Measurements from ENCODE around the gene ZSCAN9.

ZSCAN9 gene

DNA sequence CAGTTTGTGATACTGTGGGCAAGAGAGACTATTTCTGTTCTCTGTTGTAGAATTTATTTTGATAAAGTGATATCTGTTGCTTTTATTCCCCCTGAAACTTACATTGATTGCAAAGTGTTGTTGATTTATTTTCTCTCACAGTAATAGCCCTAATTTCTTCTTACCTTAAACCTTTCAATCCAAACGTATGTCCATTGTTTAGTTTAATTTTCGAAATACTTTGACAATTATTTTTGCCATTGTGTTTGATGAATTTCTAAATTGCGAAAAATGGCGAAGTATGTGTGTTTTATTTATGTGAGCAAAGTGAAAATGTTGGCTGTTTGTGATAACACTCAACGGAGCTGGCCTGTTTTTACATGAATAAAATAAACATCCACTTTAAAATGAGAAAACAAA, 41.5 kb downstream of the ZSCAN9 start:
- in situ Hi-C loops (cut with HindIII; ENCODE audit: low pct_ligation_motif_present, low sequenced_read_pairs), result no loop called here

DNA sequence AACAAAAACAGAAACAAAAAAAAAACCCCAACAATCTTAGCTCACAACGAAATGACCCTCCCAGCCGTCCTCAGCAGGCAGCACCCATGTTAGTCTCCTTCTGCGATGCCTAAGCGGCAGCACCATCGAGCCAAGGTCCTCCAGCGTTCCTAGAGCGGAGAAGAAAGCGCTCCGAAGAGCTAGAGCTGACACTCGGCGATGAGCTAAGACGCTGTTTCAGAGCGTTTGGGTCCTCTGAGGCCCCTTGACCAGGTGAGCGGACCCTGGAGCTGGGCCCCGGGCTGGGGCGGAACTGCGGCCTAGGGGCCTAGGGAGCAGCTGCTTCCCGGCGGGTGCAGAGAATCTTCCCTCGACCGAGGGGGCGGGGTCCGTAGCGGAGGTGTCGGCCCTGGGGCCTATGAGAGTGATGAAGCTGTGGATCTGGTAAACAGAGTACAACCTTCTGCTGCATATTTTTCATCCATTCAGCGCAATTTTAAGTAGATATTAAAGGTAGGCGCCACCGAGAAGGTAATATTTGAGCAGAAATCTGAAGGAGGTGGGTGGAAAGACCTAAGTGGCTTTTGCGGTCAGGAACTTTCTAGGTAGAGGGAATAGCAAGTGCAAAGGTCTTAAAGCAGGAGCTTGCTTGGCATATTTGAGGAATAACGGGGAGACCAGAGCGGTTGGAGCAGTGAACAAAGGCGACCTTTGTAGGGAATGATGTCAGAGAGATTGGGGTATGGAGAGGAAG, 42.1 kb downstream of the ZSCAN9 start, which contains the start of gene ZSCAN26:
Gene ZSCAN26, plus strand, starts transcription at position 182 of the 733 bp plus-strand sequence. CDS start 4,777 bp downstream, outside the sequence.
- in situ Hi-C loops (cut with HindIII; ENCODE audit: low pct_ligation_motif_present, low sequenced_read_pairs), result no loop called here
- no peaks in the 10 kb centered on the region for H3K27me3 ChIP-seq (replicated peaks)

More for the DNA sequence above, 41.5 kb downstream of the ZSCAN9 start:
- H3K27me3 ChIP-seq (replicated peaks), result no peaks in the 10 kb centered on the region
- H3K4me3 ChIP-seq (ENCODE audit: low read depth, low read length), result peak overlapping the region; percentile 89
- no peak overlapping the region for H3K27ac ChIP-seq
- no peaks in the 10 kb centered on the region for H3K36me3 ChIP-seq (replicated peaks)
- no peak for DNase-seq
- TF ChIP-seq, protein P1, sequence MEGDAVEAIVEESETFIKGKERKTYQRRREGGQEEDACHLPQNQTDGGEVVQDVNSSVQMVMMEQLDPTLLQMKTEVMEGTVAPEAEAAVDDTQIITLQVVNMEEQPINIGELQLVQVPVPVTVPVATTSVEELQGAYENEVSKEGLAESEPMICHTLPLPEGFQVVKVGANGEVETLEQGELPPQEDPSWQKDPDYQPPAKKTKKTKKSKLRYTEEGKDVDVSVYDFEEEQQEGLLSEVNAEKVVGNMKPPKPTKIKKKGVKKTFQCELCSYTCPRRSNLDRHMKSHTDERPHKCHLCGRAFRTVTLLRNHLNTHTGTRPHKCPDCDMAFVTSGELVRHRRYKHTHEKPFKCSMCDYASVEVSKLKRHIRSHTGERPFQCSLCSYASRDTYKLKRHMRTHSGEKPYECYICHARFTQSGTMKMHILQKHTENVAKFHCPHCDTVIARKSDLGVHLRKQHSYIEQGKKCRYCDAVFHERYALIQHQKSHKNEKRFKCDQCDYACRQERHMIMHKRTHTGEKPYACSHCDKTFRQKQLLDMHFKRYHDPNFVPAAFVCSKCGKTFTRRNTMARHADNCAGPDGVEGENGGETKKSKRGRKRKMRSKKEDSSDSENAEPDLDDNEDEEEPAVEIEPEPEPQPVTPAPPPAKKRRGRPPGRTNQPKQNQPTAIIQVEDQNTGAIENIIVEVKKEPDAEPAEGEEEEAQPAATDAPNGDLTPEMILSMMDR (IDR thresholded peaks at IDR 0.05; ENCODE audit: low read depth, low read length, missing control alignments), result no peak

DNA sequence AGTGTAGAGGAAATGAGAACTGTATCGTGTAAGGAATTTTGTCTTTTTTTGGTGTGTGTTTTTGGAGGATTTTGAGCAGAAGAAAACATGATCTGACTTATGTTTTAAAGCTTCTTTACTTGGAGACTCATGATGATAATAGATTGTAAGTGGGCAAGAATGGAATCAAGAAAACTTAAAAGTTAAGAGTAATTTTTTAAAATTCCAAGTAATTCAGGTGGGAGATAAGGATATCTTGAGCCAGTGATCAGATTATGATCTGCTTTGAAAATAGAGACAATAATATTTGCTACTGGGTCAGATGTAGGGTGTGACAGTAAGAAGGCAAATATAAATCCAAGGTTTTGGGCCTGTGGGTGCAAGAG, 42.6 kb downstream of the ZSCAN9 start:
- Histone ChIP-seq H3K27me3 (replicated peaks) (no peaks in the 10 kb centered on the region), H3K27ac (peak overlapping the region; percentile 87), H3K4me3 (ENCODE audit: low read depth, low read length) (peak overlapping the region; percentile 89), H3K36me3 (replicated peaks) (peaks cover 5% of the 10 kb centered on the region)
- no peak for DNase-seq
- in situ Hi-C loops (cut with HindIII; ENCODE audit: low pct_ligation_motif_present, low sequenced_read_pairs), result no loop called here
- TF ChIP-seq, protein P1 (IDR thresholded peaks at IDR 0.05; ENCODE audit: low read depth, low read length, missing control alignments), result no peak

More for the DNA sequence above, 42.1 kb downstream of the ZSCAN9 start, which contains the start of gene ZSCAN26:
- TF ChIP-seq, protein P1 (IDR thresholded peaks at IDR 0.05; ENCODE audit: low read depth, low read length, missing control alignments), result no peak
- peak within 1 kb of the TSS; percentile 87 for H3K27ac ChIP-seq
- peak within 1 kb of the TSS; percentile 89 for H3K4me3 ChIP-seq (ENCODE audit: low read depth, low read length)
- H3K36me3 ChIP-seq (replicated peaks), result no peaks in the 10 kb centered on the region
- peak; percentile 86 for DNase-seq

DNA sequence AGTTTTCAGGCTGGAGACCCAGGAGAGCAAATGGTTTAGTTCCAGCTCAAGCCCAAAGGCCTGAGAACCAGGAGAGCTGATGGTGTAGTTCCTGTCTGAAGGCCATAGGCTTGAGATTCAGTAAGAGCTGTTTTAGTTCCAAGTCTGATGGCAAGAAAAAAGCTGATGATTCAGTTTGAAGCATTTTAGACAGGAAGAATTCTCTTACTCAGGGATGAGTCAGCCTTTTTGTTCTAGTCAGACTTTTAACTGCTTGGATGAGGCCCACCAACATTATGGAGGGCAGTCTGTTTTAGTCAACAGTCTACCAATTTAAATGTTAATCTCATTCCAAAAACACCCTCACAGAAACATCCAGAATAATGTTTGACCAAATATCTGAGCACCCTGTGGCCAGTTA, 44.4 kb downstream of the ZSCAN9 start:
- peaks cover 5% of the 10 kb centered on the region for H3K36me3 ChIP-seq (replicated peaks)
- peak overlapping the region; percentile 49 for H3K27ac ChIP-seq
- TF ChIP-seq, protein P1 (IDR thresholded peaks at IDR 0.05; ENCODE audit: low read depth, low read length, missing control alignments), result no peak
- peak; percentile 61 for DNase-seq
- H3K4me3 ChIP-seq (ENCODE audit: low read depth, low read length), result no peak overlapping the region
- in situ Hi-C loops (cut with HindIII; ENCODE audit: low pct_ligation_motif_present, low sequenced_read_pairs), result no loop called here
- no peaks in the 10 kb centered on the region for H3K27me3 ChIP-seq (replicated peaks)

DNA sequence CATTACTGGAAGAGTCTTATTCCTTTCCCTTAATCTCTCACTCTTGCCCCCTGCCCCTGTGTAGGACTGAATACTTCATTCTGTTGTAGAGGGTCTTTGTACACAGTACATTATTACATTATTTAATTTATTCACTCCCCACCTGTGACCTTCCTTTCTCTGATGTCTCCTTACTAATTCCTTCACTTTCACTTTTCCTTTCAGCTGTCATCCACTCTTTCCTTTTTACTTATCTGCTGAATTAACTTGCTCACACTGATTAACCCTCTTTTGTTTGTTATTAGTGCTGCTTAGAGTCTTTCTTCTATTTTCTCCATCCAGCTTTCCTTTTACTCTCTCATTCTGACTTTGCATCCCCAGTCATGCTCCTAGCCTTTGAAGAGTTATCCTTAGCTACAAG, 49.8 kb downstream of the ZSCAN9 start:
- in situ Hi-C loops (cut with HindIII; ENCODE audit: low pct_ligation_motif_present, low sequenced_read_pairs), result no loop called here
- Histone ChIP-seq H3K36me3 (replicated peaks) (peaks cover 16% of the 10 kb centered on the region), H3K27me3 (replicated peaks) (no peaks in the 10 kb centered on the region), H3K27ac (no peak overlapping the region), H3K4me3 (ENCODE audit: low read depth, low read length) (no peak overlapping the region)
- no peak for DNase-seq
- TF ChIP-seq, protein P1 (IDR thresholded peaks at IDR 0.05; ENCODE audit: low read depth, low read length, missing control alignments), result no peak
